Stimulated activated CD4-positive, alpha-beta T cell treated with anti-CD3 and anti-CD28 coated beads, Interleukin-12 subunit alpha, Interleukin-12 subunit beta, amount 100 ng/mL, for 48 hours (primary cell): ENCODE measurements around the gene KMT2E.
A peak's percentile ranks its signal among the peaks of the same experiment; 100 is the strongest.
"Not testable (repeated sequence)": the region's sequence is repeated elsewhere in the genome, so short reads cannot be mapped to it uniquely, and the experiment has no call there.

Experiments used
- DNase-seq, 3 donors: peaks; one replicate each; pipeline ENCODE4 v3.0.0-alpha.2; 2020; ENCODE audit warnings: low read depth in 2 of 3, low spot score in 1 of 3

The KMT2E gene

DNA sequence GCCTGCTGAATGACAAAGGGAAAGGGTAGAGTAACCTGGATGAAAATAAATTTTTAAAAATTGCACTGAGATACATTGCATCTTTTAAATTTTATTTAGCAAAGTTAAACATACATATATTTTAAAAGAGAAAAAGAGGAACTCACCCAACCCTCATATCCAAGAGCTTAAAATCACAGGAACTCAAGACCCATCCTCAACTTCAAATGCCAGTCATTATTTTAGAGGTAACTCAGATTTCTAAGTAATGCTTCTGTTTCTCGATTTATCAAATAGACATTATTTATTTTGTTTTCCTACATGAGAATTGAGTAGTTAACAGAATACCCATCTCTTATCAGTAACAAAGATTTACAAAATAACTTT, 32.4 kb upstream of the KMT2E start:
- no peak for DNase-seq

- no peak for DNase-seq
Measured at GRCh38 chr7:104982308-104983075, 31.5 kb upstream of the KMT2E start.

- no peak for DNase-seq
Measured at GRCh38 chr7:104983076-104983577, 30.9 kb upstream of the KMT2E start.

- peak; percentile 66 to 86 (median 68) for DNase-seq
Measured at GRCh38 chr7:104983578-104984539, 30.1 kb upstream of the KMT2E start.

DNA sequence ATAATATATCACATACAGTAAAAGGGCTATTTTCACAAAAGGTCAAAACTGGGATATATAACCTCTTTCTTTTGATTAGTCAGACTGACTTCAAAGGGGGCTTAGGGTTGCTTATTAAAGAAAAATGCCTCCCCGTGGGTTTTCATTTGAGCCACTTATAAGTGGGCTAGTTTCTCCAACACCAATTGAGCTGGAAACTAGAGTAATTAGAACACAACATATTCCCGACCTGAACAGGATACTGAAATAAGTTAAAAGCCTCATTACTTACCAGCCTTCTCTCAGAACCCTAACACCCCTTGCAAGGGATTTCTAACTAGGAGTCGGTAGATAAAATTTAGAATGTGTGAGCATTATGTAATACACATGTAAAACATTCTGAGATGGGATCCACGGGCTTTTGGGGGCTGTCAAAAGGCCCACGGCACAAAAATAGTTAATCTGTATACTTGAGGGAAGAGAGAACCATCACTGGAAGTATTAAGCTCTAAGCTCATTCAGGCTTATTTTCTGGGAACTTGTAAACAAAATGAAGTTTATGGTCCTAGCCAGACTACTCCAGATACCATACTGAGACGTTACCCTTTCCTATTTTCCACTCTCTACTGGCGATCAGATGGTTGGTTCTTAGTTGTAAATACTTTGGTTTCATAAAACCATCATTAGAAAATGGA, 29.3 kb upstream of the KMT2E start:
- DNase-seq: no peak

- no peak for DNase-seq
Measured at GRCh38 chr7:104985259-104985617, 28.8 kb upstream of the KMT2E start.

DNA sequence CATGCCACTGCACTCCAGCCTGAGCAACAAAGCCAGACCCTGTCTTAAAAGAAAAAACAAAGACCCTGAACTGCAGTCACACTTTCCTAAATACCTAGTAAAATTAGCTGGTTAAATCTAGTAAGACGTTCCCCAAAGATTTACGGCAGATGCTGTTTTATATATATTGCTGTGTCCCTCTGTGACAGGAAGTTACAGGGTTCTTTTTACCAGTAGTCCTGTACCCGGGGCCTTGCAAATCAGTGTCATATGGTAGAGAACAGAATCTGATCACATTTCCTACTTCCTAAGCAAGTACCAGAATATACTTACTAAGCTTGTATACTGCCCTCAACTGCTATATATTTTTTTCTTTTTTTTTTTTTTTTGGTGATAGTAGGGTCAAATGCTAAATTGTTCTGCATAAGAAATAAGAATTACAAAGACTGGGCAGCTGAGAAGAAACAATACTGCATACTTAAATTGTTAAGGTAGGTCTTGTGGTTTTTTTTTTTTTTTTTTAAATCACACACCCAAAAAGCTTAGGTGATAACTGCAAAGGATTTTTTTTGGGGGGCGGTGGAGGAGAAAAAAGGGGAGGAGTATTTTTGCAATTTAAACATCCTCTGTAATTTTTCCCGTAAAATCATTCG, 27.3 kb upstream of the KMT2E start:
- DNase-seq: no peak

GRCh38 chr7:104987403-104987802, 26.6 kb upstream of the KMT2E start:
- not testable (repeated sequence) for DNase-seq

DNA sequence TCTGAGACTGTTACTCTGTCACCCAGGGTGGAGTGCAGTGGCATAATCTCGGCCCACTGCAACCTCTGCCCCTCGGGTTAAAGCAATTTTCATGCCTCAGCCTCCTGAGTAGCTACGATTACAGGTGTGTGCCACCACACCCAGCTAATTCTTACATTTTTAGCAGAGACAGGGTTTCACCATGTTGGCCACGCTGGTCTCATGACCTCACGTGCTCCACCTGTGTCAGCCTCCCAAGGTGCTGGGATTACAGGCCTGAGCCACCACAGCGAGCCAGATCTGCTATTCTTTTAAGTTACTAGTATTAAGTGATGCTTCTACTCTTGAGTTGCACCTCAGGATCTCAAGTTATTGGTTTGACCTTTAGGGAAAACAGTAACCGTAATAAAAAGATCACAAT, 23.0 kb upstream of the KMT2E start:
- no peak for DNase-seq

- no peak for DNase-seq
Measured at GRCh38 chr7:104992306-104992705, 21.7 kb upstream of the KMT2E start.

DNA sequence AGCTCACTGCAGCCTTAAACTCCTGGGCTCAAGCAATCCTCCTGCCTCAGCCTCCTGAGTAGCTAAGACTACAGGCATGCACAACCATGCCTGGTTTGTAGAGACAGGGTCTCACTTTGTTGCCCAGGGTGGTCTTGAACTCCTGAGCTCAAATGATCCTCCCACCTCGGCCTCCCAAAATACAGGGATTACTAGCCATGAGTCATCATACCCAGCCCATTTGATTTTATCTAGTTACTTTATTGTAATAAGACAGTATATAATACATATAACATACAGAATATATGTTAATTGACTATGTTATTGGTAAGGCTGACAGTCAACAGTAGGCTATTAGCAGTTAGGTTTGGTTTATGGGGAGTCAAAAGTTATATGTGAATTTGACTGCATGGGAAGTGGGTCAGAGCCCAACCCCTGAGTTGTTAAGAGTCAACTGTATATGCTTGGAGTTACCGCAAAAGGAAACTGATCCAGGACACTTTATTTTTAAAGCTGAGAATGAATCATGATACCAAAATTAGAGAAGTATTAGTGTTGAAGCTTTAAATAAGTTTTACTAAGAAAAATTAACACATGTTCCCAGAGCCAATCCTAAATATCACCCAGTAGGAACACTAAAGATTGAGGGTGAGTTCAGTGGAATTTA, 20.7 kb upstream of the KMT2E start:
- no peak for DNase-seq

- no peak for DNase-seq
Measured at GRCh38 chr7:104998040-104998752, 15.8 kb upstream of the KMT2E start.

GRCh38 chr7:105000200-105000599, 13.8 kb upstream of the KMT2E start:
- no peak for DNase-seq

- no peak for DNase-seq
Measured at GRCh38 chr7:105000927-105001336, 13.1 kb upstream of the KMT2E start.

DNA sequence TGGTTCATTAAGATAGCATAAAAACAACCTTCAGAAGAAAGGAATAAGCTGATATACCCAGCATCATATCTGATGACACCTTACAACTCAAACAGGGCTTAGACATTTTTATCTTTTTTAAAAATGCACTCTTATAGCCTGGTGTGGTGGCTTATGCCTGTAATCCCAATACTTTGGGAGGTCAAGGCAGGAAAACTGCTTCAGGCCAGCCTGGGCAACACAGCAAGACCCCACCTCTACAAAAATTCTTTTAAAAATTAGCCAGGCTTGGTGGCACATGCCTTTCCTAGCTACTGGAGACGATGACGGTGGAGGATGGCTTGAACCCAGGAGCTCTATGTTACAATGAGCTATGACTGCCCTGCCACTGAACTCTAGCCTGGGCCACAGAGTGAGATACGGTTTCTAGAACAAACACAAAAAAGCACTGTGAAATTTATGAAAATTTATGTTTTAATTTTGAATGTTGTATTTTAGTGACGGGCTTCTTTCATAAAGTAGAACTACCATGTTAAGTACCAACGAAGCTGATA, 12.3 kb upstream of the KMT2E start:
- no peak for DNase-seq

GRCh38 chr7:105003275-105003674, 10.7 kb upstream of the KMT2E start:
- DNase-seq: no peak

DNA sequence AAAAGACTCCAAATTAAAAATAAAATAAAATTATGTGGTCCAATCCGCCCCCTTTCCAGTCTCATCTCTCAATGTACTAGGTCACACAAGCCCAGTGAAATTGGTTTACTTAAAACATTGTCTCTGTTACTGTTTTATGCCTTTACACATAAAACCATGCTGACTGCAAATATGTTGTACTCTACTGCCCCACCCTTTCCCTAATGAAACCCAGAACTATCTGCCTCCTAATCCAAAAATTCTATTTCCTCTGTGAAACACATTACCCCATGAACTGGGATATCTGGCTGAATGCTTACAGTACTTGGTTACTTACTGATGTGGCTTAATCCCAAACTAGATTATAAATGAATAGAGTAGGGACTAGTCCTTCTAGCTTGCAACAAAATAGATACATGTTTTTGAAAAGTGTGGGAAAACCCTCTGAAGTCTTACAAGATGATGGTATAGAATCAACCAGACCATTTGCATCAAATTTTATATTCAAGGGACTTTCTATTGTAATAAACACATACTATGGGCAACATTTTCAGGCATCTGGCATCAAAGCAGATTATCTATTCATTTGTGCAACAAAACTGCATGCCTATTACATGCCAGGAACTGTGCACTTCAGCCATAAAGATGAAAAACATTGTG, 10.0 kb upstream of the KMT2E start:
- no peak for DNase-seq

- not testable (repeated sequence) for DNase-seq
Measured at GRCh38 chr7:105005006-105005405, 9.0 kb upstream of the KMT2E start.

DNA sequence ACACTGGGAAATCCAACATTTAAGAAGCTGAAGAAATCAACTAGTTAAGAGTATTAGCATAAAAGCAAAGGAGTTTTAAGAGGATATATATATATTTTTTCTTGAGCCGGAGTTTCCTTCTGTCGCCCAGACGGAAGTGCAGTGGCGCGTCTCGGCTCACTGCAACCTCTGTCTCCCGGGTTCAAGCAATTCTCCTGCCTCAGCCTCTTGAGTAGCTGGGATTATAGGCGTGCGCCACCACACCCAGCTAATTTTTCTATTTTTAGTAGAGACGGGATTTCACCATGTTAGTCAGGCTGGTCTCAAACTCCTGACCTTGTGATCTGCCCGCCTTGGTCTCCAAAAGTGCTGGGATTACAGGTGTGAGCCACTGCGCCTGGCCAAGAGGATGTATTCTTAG, 8.5 kb upstream of the KMT2E start:
- not testable (repeated sequence) for DNase-seq
